ENCODE measurements around the gene ZNF391. TPM values are rescaled to one million over a fixed set of nuclear protein-coding genes. Genes with fewer than 3 reads are reported as not detected.

ZNF391 gene
- total RNA-seq, 4 donors from 2014 or later = 2.7 to 15.9 (median 5.4) TPM

- 90 to 100% methylated on average over 1 of the region's 1 CpG for WGBS, 2 donors (ENCODE audit: low coverage in 1 of 2)
- peaks cover 2 to 58% (median 3%) of the 10 kb centered on the region in 3 donors for H3K9me3 ChIP-seq
- H3K27ac ChIP-seq = no peak overlapping the region
- no peaks in the 10 kb centered on the region for H3K27me3 ChIP-seq
- H3K4me3 ChIP-seq = no peak overlapping the region
- ATAC-seq = no peak
- TF ChIP-seq POLR2AphosphoS5 (IDR thresholded peaks at IDR 0.05) (no peak), EP300 (IDR thresholded peaks at IDR 0.05) (no peak), POLR2A (IDR thresholded peaks at IDR 0.05) (no peak)
- TF ChIP-seq, protein P1, sequence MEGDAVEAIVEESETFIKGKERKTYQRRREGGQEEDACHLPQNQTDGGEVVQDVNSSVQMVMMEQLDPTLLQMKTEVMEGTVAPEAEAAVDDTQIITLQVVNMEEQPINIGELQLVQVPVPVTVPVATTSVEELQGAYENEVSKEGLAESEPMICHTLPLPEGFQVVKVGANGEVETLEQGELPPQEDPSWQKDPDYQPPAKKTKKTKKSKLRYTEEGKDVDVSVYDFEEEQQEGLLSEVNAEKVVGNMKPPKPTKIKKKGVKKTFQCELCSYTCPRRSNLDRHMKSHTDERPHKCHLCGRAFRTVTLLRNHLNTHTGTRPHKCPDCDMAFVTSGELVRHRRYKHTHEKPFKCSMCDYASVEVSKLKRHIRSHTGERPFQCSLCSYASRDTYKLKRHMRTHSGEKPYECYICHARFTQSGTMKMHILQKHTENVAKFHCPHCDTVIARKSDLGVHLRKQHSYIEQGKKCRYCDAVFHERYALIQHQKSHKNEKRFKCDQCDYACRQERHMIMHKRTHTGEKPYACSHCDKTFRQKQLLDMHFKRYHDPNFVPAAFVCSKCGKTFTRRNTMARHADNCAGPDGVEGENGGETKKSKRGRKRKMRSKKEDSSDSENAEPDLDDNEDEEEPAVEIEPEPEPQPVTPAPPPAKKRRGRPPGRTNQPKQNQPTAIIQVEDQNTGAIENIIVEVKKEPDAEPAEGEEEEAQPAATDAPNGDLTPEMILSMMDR (IDR thresholded peaks at IDR 0.05) = no peak
- peaks cover 14 to 57% of the 10 kb centered on the region in 2 donors for H3K36me3 ChIP-seq
- no peaks in the 10 kb centered on the region for H3K4me1 ChIP-seq
Observed at GRCh38 chr6:27448456-27448855, 59.9 kb downstream of the ZNF391 start.

DNA sequence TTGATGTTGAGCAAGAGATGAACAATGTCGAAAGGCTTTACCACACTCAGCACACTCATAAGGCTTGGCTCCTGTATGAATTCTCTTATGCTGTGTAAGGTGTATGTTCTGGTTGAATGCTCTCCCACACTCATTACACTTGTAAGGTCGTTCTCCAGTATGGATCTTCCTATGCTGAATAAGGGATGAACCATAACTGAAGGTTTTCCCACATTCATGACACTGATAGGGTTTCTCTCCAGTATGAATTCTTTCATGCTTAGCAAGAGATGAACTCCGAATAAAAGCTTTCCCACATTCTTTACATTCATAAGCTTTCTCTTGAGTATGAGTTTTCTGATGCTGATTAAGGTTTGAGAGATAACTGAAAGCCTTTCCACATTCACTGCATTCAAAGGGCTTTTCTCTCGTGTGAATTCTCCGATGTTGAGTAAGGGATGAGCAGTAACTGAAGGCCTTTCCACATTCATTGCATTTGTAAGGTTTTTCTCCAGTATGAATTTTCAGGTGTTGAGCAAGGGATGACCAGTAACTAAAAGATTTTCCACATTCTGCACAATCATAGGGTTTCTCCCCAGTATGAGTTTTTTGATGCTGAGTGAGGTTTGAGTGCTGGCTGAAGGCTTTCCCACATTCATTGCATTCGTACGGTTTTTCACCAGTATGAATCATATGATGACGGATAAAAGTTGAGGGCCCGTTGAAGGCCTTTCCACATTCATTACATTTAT, 63.3 kb downstream of the ZNF391 start:
- Histone ChIP-seq H3K27me3 (no peaks in the 10 kb centered on the region), H3K27ac (no peak overlapping the region), H3K9me3 (peaks cover 2 to 53% (median 3%) of the 10 kb centered on the region in 3 donors), H3K36me3 (peaks cover 26 to 83% of the 10 kb centered on the region in 2 donors), H3K4me3 (no peak overlapping the region), H3K4me1 (no peaks in the 10 kb centered on the region)
- 95 to 100% methylated on average over 5 to 9 of the region's 9 CpGs for WGBS, 2 donors (ENCODE audit: low coverage in 1 of 2)
- no peak for ATAC-seq
- TF ChIP-seq POLR2AphosphoS5 (IDR thresholded peaks at IDR 0.05) (no peak), EP300 (IDR thresholded peaks at IDR 0.05) (no peak), POLR2A (IDR thresholded peaks at IDR 0.05) (no peak)
- TF ChIP-seq, protein P1 (IDR thresholded peaks at IDR 0.05) = no peak

- Histone ChIP-seq H3K36me3 (peaks cover 26 to 90% of the 10 kb centered on the region in 2 donors), H3K9me3 (peaks cover 2 to 53% (median 3%) of the 10 kb centered on the region in 3 donors), H3K4me1 (no peaks in the 10 kb centered on the region), H3K27me3 (no peaks in the 10 kb centered on the region), H3K27ac (no peak overlapping the region), H3K4me3 (no peak overlapping the region)
- no peak for ATAC-seq
- TF ChIP-seq POLR2A (IDR thresholded peaks at IDR 0.05) (no peak), EP300 (IDR thresholded peaks at IDR 0.05) (no peak), POLR2AphosphoS5 (IDR thresholded peaks at IDR 0.05) (no peak)
- TF ChIP-seq, protein P1 (IDR thresholded peaks at IDR 0.05) = no peak
- 92 to 100% methylated on average over 3 of the region's 3 CpGs for WGBS, 2 donors (ENCODE audit: low coverage in 1 of 2)
Observed at GRCh38 chr6:27452496-27452897, 63.9 kb downstream of the ZNF391 start.

Small RNA genes lying within 50 kb of the gene (small RNA-seq; reads per million reads assigned to genes)
- gene MCFD2P1 = 0 reads per million in 4 donors

Other genes starting within 250 kb of the ZNF391 start
- gene PRSS16, start 141.1 kb upstream of the ZNF391 start, total RNA-seq = 1 to 10 TPM in 1 of 4 donors, not detected in 3; 2.3 TPM
- not detected for gene POM121L2, start 76.5 kb upstream of the ZNF391 start, total RNA-seq
- gene ZNF184, start 84.3 kb downstream of the ZNF391 start, total RNA-seq = 1 to 10 TPM; 5.0 to 9.0 (median 8.5) TPM

Measured in gastroesophageal sphincter (tissue), 4 donors.